ENCODE data around the gene OSBPL1A.

Gene OSBPL1A

GRCh38 chr18:24115628-24116027 is 282.0 kb downstream of the OSBPL1A start:
- no peak for ATAC-seq

- ATAC-seq: no peak
Observed at GRCh38 chr18:24114924-24115549, 282.6 kb downstream of the OSBPL1A start.

- ATAC-seq: peak in 1 of 2 donors; percentile 38
Observed at GRCh38 chr18:24112874-24113615, 284.6 kb downstream of the OSBPL1A start.

- ATAC-seq: no peak
Observed at GRCh38 chr18:24112464-24112863, 285.2 kb downstream of the OSBPL1A start.

Data from activated CD4-positive, CD25-positive, alpha-beta regulatory T cell treated with anti-CD3 and anti-CD28 coated beads, Interleukin-2, amount 50 U/mL, for 24 hours (primary cell).